Body of pancreas (tissue), 4 donors: Measurements from ENCODE around the gene PBOV1. TPM values are rescaled to one million over a fixed set of nuclear protein-coding genes. Genes with fewer than 3 reads are reported as not detected.
"Not testable (repeated sequence)": the region's sequence is repeated elsewhere in the genome, so short reads cannot be mapped to it uniquely, and the experiment has no call there.

Source experiments
- ATAC-seq: fragments of 150-250 bp; one replicate; pipeline ENCODE4 v1.9.1; 2016
- DNase-seq, 4 donors: peaks; one replicate each; pipeline ENCODE4 v3.0.0-alpha.2; 2019
- H3K27ac ChIP-seq, 4 donors: fragments of 200-600 bp; sonication (generic); 1 replicate in 3 of 4; 2 replicates in 1 of 4; pipeline versions ENCODE4 v1.5.1 to v1.6.1; 2016 to 2019; ENCODE audit warnings: mild to moderate bottlenecking in 1 of 4, mixed read lengths in 1 of 4, moderate library complexity in 1 of 4
- H3K27me3 ChIP-seq, 2 donors: fragments of 200-600 bp; sonication (generic); one replicate each; pipeline ENCODE4 v1.6.0; 2016; ENCODE audit warnings: mild to moderate bottlenecking in 1 of 2
- H3K36me3 ChIP-seq, 2 donors: fragments of 200-600 bp; sonication (generic); replicated peaks in 1 of 2; 2 replicates each; pipeline ENCODE4 v1.5.1; 2016; ENCODE audit warnings: low read depth in 2 of 2; ENCODE audit not compliant: insufficient read depth in 1 of 2
- H3K4me1 ChIP-seq: fragments of 200-600 bp; sonication (generic); one replicate; pipeline ENCODE4 v1.6.0; 2016
- H3K4me3 ChIP-seq, 2 donors: fragments of 200-600 bp; sonication (generic); 1 replicate in 1 of 2; 2 replicates in 1 of 2; pipeline ENCODE4 v1.5.1; 2016 to 2019
- H3K9me3 ChIP-seq, 3 donors: fragments of 200-600 bp; sonication (generic); 1 replicate in 2 of 3; 2 replicates in 1 of 3; pipeline ENCODE4 v1.5.1; 2016
- CTCF ChIP-seq, 7 experiments: fragments of 450-650 bp in 4 of 7; fragments of 200-600 bp in 3 of 7; sonication (generic) in 3 of 7; IDR thresholded peaks; one replicate each; pipeline ENCODE4 v1.5.1; 2016 to 2019; ENCODE audit warnings: antibody characterized with exemption in 7 of 7
- POLR2A ChIP-seq, 3 donors: fragments of 450-650 bp; IDR thresholded peaks; one replicate each; pipeline ENCODE4 v1.6.1; 2016; ENCODE audit warnings: antibody characterized with exemption in 3 of 3, mild to moderate bottlenecking in 2 of 3
- WGBS, 2 donors: methylation state at CpG; one replicate each; pipeline ENCODE4 v1.1.5; 2017; 5-methylcytosine and 5-hydroxymethylcytosine counted together
- intact Hi-C: fragments of 100-400 bp; cut with DNase I; formaldehyde crosslinking; loops from one replicate; pipeline ENCODE4 v1.15.1; 2023
- total RNA-seq, 2 donors: library from RNA; depleted of rRNA; stranded (reverse); fragments of >200 nt; gene quantifications; one replicate each; pipeline ENCODE4 v1.1.0, GENCODE V29; 2016

The PBOV1 gene
- total RNA-seq, 2 donors from 2014 or later, result not detected

- Histone ChIP-seq H3K27me3 (no peaks in the 10 kb centered on the region), H3K4me3 (no peak overlapping the region), H3K27ac (no peak overlapping the region), H3K4me1 (no peaks in the 10 kb centered on the region), H3K36me3 (no peaks in the 10 kb centered on the region), H3K9me3 (no peaks in the 10 kb centered on the region)
- intact Hi-C loops, result no loop called here
- WGBS, 2 donors, result 36 to 47% methylated on average over 7 of the region's 7 CpGs
- TF ChIP-seq POLR2A (IDR thresholded peaks at IDR 0.05), result no peak
- no peak for TF ChIP-seq CTCF (IDR thresholded peaks at IDR 0.05)
- ATAC-seq (no peak), DNase-seq (no peak)
Measured at GRCh38 chr6:138215093-138215782, 3.1 kb downstream of the PBOV1 start.

GRCh38 chr6:138212530-138212929, 5.8 kb downstream of the PBOV1 start:
- WGBS, 2 donors, result 89 to 91% methylated on average over 2 of the region's 2 CpGs
- intact Hi-C loops, result not testable (repeated sequence)

GRCh38 chr6:138211601-138212000, 6.7 kb downstream of the PBOV1 start:
- Histone ChIP-seq H3K4me3 (no peak overlapping the region), H3K4me1 (no peaks in the 10 kb centered on the region), H3K36me3 (no peaks in the 10 kb centered on the region), H3K27me3 (no peaks in the 10 kb centered on the region), H3K27ac (no peak overlapping the region), H3K9me3 (no peaks in the 10 kb centered on the region)
- intact Hi-C loops, result no loop called here
- DNase-seq (no peak), ATAC-seq (no peak)
- WGBS, 2 donors, result 76 to 80% methylated on average over 5 of the region's 5 CpGs
- TF ChIP-seq POLR2A (IDR thresholded peaks at IDR 0.05) (no peak), CTCF (IDR thresholded peaks at IDR 0.05) (no peak)

More at GRCh38 chr6:138212530-138212929, 5.8 kb downstream of the PBOV1 start:
- H3K27ac ChIP-seq, H3K27me3 ChIP-seq, ATAC-seq, H3K4me1 ChIP-seq, H3K4me3 ChIP-seq, DNase-seq, H3K36me3 ChIP-seq, H3K9me3 ChIP-seq: not testable (repeated sequence)

GRCh38 chr6:138211048-138211581, 7.2 kb downstream of the PBOV1 start:
- Histone ChIP-seq H3K27ac (no peak overlapping the region), H3K36me3 (no peaks in the 10 kb centered on the region)
- WGBS, 2 donors, result 88 to 89% methylated on average over 2 of the region's 2 CpGs

GRCh38 chr6:138206862-138207261, 11.4 kb downstream of the PBOV1 start:
- no peaks in the 10 kb centered on the region for H3K9me3 ChIP-seq
- intact Hi-C loops, result no loop called here
- no peaks in the 10 kb centered on the region for H3K27me3 ChIP-seq
- H3K27ac ChIP-seq, result no peak overlapping the region
- no peak for TF ChIP-seq POLR2A (IDR thresholded peaks at IDR 0.05)
- TF ChIP-seq CTCF (IDR thresholded peaks at IDR 0.05), result no peak
- H3K4me3 ChIP-seq, result no peak overlapping the region
- peaks cover 12% of the 10 kb centered on the region for H3K4me1 ChIP-seq
- ATAC-seq (no peak), DNase-seq (no peak)
- no peaks in the 10 kb centered on the region for H3K36me3 ChIP-seq

More at GRCh38 chr6:138211048-138211581, 7.2 kb downstream of the PBOV1 start:
- intact Hi-C loops, result no loop called here
- no peak for ATAC-seq
- DNase-seq, result no peak
- Histone ChIP-seq H3K9me3 (no peaks in the 10 kb centered on the region), H3K4me3 (no peak overlapping the region), H3K4me1 (no peaks in the 10 kb centered on the region), H3K27me3 (no peaks in the 10 kb centered on the region)
- TF ChIP-seq CTCF (IDR thresholded peaks at IDR 0.05) (peak in 1 of 7 experiments; percentile 10), POLR2A (IDR thresholded peaks at IDR 0.05) (no peak)
